GM10266 (cell line): ENCODE measurements around the gene RIPK3.

Experiments
- DNase-seq: peaks from one replicate; pipeline ENCODE4 v3.0.0; 2012; ENCODE audit errors: extremely low spot score
- CTCF ChIP-seq: IDR thresholded peaks from 2 replicates; pipeline ENCODE4 v1.5.1; 2012; ENCODE audit warnings: mild to moderate bottlenecking, low read depth; ENCODE audit not compliant: control insufficient read depth, insufficient read depth; ENCODE audit errors: missing control alignments

RIPK3 gene

GRCh38 chr14:24368562-24369252 is 28.9 kb upstream of the RIPK3 start:
- DNase-seq, result peak; percentile 75
- TF ChIP-seq CTCF, result peak; percentile 3

GRCh38 chr14:24368212-24368561 is 28.4 kb upstream of the RIPK3 start:
- peak; percentile 46 for DNase-seq
- TF ChIP-seq CTCF, result no peak

- no peak for TF ChIP-seq CTCF
- DNase-seq, result peak; percentile 81
These were observed 27.9 kb upstream of the RIPK3 start, which contains the start of gene NFATC4 for GRCh38 chr14:24367514-24368211. NFATC4 (plus strand) TSS chr14:24368184; CDS start chr14:24368341, 157 bp downstream.

GRCh38 chr14:24366721-24367513 is 27.1 kb upstream of the RIPK3 start:
- peak; percentile 87 for DNase-seq

GRCh38 chr14:24366413-24366720 is 26.6 kb upstream of the RIPK3 start:
- no peak for DNase-seq
- no peak for TF ChIP-seq CTCF

More at GRCh38 chr14:24366721-24367513, 27.1 kb upstream of the RIPK3 start:
- no peak for TF ChIP-seq CTCF

GRCh38 chr14:24365600-24366412 is 26.0 kb upstream of the RIPK3 start:
- peak; percentile 70 for DNase-seq
- peak; percentile 72 for TF ChIP-seq CTCF
